Tibial artery (tissue), 4 donors: ENCODE data around the gene PRDX2.

ENCODE experiments used
- DNase-seq, 2 donors: peaks; one replicate each; pipeline ENCODE4 v3.0.0-alpha.2; 2019
- H3K27ac ChIP-seq, 2 donors: fragments of 200-600 bp; sonication (generic) in 1 of 2; 1 replicate in 1 of 2; 2 replicates in 1 of 2; pipeline ENCODE4 v1.5.1; 2018 to 2019; ENCODE audit warnings: mild to moderate bottlenecking in 1 of 2
- H3K27me3 ChIP-seq, 2 donors: fragments of 200-600 bp; sonication (generic) in 1 of 2; one replicate each; pipeline versions ENCODE4 v1.5.1 to v1.6.0; 2016 to 2019
- H3K36me3 ChIP-seq, 3 donors: fragments of 200-600 bp; sonication (generic) in 2 of 3; one replicate each; pipeline ENCODE4 v1.5.1; 2016 to 2019; ENCODE audit warnings: mild to moderate bottlenecking in 2 of 3
- H3K4me1 ChIP-seq, 4 donors: fragments of 200-600 bp; sonication (generic) in 2 of 4; 1 replicate in 3 of 4; 2 replicates in 1 of 4; pipeline ENCODE4 v1.5.1; 2016 to 2019
- H3K4me3 ChIP-seq, 2 donors: fragments of 200-600 bp; sonication (generic) in 1 of 2; 1 replicate in 1 of 2; 2 replicates in 1 of 2; pipeline ENCODE4 v1.5.1; 2018 to 2019; ENCODE audit warnings: mild to moderate bottlenecking in 2 of 2
- H3K9me3 ChIP-seq, 3 donors: fragments of 200-600 bp; sonication (generic) in 1 of 3; one replicate each; pipeline ENCODE4 v1.5.1; 2016 to 2019
- CTCF ChIP-seq, 2 experiments: fragments of 200-600 bp in 1 of 2; fragments of 450-650 bp in 1 of 2; IDR thresholded peaks; one replicate each; pipeline ENCODE4 v1.5.1; 2017 to 2019; ENCODE audit warnings: antibody characterized with exemption in 2 of 2, mild to moderate bottlenecking in 1 of 2, moderate library complexity in 1 of 2
- intact Hi-C: fragments of 100-400 bp; cut with DNase I; formaldehyde crosslinking; loops from one replicate; pipeline ENCODE4 v1.15.0; 2023; ENCODE audit warnings: low total_unique reads

PRDX2 gene

DNA sequence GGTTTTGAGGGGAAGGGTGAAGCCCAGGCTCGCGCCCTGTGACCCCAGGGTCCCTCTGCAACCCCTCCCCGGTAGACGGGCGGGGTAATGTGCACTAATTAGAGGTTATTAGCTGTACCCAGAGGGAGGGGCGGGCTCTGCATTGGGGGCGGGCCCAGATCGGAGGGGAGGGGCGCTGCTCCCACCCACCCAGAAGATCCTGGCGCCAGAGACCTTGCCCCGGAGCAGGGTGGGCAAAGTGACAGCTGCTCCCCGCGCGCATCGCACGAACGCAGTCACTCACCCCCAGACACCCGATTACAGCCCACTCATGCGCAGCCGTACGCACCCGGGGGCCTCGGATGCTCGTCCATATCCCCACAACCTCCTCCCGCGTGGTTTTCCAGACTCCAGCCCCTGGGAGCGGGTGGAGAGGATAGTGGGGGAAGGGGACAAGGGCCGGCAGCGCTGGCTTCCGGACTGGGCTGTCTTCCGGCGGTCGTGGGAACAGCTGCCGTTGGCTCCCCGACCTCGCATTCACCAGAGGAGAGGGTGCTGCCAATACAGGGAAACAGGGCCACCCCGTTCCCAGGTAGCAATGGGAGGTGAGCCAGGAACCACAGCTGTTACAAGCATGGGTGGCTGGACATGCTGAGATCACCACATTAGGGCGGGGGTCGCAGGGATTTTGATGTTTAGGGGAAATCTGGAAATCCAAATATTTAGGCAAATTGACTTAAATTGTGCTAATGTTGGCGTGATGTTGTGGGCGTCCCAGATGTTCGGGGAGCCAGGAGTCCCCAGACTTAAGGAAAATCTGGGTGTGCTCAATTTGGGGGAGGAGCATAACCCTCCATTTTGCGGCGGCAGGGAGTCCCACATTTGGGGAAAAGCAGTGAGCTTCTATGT lies 23.3 kb downstream of the PRDX2 start:
- intact Hi-C loops, result loop anchor here (2.0 kb wide), 1 partner anchor 15 kb away; no protein-coding TSS in a partner anchor
- no peaks in the 10 kb centered on the region for H3K9me3 ChIP-seq
- no peak for TF ChIP-seq CTCF (IDR thresholded peaks at IDR 0.05)
- H3K4me3 ChIP-seq, result peak overlapping the region; percentile 61 to 63
- DNase-seq, result peak; percentile 73 to 88
- H3K36me3 ChIP-seq, result no peaks in the 10 kb centered on the region
- no peaks in the 10 kb centered on the region for H3K27me3 ChIP-seq
- peaks cover 0 to 60% (median 45%) of the 10 kb centered on the region in 4 donors for H3K4me1 ChIP-seq
- H3K27ac ChIP-seq, result peak overlapping the region; percentile 90 to 91

DNA sequence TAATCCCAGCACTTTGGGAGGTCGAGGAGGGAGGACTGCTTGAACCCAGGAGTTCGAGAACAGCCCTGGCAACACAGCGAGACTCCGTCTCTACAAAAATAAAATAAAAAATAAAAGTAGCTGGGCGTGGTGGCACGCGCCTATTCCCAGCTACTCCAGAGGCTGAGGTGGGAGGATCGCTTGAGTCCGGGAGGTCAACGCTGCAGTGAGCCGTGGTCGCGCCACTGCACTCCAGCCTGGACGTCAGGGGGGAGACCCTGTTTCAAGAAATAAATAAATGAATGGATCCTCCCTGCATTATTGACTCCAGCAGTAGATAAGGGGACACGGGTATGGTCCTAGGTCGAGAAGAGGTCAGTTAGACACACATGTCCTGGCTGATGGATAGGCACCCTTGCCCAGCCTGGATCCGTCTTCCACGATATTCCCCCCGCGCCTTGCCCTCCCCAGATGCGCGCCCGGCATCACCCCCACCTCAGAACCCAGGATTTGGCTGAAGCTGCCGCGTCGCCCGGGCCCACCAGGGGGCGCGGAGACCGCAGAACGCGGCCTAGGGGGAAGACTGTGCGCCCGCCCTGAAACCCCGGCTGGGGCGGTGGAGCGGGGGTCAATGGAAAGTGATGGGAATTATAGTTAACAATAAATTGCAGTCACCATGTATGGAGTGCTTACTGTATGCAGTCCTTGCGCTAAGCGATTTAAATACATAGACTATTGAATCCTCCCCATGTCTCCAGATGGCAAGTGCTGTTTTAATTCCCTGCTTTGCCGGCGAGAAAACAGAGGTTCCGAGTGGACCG lies 24.2 kb downstream of the PRDX2 start:
- Histone ChIP-seq H3K4me1 (peaks cover 0 to 53% (median 39%) of the 10 kb centered on the region in 4 donors), H3K36me3 (no peaks in the 10 kb centered on the region), H3K9me3 (no peaks in the 10 kb centered on the region), H3K27me3 (no peaks in the 10 kb centered on the region), H3K4me3 (peak overlapping the region; percentile 61 to 63), H3K27ac (peak overlapping the region; percentile 90 to 91)
- TF ChIP-seq CTCF (IDR thresholded peaks at IDR 0.05), result peak; percentile 94 to 97
- DNase-seq, result peak; percentile 82 to 88
- intact Hi-C loops, result loop anchor here (2.0 kb wide), 1 partner anchor 15 kb away; no protein-coding TSS in a partner anchor

- intact Hi-C loops, result no loop called here
- DNase-seq, result peak in 1 of 2 donors; percentile 80
Observed at GRCh38 chr19:12774588-12775555, 26.7 kb downstream of the PRDX2 start, which contains the start of gene HOOK2. Gene HOOK2 (minus strand): TSS chr19:12775552. CDS start chr19:12775449, 103 bp downstream.

DNA sequence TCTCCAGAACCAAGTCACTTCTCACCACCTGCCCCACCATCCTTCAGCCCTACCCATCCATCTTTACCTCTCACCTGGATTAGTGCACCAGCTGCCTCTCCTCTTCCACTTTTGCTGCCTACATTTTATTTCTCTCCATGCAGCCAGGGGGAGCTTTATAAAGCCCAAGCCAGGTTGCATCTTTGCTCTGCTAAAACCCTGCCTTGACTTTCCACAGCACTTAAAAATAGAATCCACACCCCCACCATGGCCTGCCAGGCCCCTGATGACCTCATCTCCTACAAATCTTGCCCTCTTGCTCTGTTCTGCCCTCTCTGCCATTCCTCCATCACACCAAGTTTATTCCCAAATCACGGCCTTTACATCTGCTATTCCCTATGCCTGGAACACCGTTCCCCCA lies 28.0 kb downstream of the PRDX2 start:
- DNase-seq, result no peak
- H3K4me1 ChIP-seq, result peaks cover 0 to 38% (median 22%) of the 10 kb centered on the region in 4 donors

More at GRCh38 chr19:12774588-12775555, 26.7 kb downstream of the PRDX2 start, which contains the start of gene HOOK2:
- H3K4me3 ChIP-seq, result peak within 1 kb of the TSS; percentile 62 to 90
- H3K27me3 ChIP-seq, result no peaks in the 10 kb centered on the region
- TF ChIP-seq CTCF (IDR thresholded peaks at IDR 0.05), result no peak
- H3K36me3 ChIP-seq, result peaks cover 0 to 16% (median 0%) of the 10 kb centered on the region in 3 donors
- no peaks in the 10 kb centered on the region for H3K9me3 ChIP-seq
- peak within 1 kb of the TSS; percentile 83 to 91 for H3K27ac ChIP-seq
- peaks cover 0 to 49% (median 35%) of the 10 kb centered on the region in 4 donors for H3K4me1 ChIP-seq

More for the DNA sequence above, 28.0 kb downstream of the PRDX2 start:
- Histone ChIP-seq H3K9me3 (no peaks in the 10 kb centered on the region), H3K36me3 (peaks cover 0 to 21% (median 0%) of the 10 kb centered on the region in 3 donors), H3K4me3 (no peak overlapping the region), H3K27ac (peak overlapping the region in 1 of 2 donors; percentile 20), H3K27me3 (no peaks in the 10 kb centered on the region)
- intact Hi-C loops, result no loop called here
- peak in 1 of 2 experiments; percentile 21 for TF ChIP-seq CTCF (IDR thresholded peaks at IDR 0.05)
